Chondrocyte (in vitro differentiated cells): ENCODE measurements around the gene HOXA2. TPM values are rescaled to one million over a fixed set of nuclear protein-coding genes. Genes with fewer than 3 reads are reported as not detected.

Experiments used
- DNase-seq: peaks from one replicate; pipeline ENCODE4 v3.0.0; 2021; ENCODE audit warnings: mixed read lengths, low spot score
- H3K27ac Mint-ChIP-seq: one replicate; pipeline ENCODE4 v1.8.0; 2021; ENCODE audit warnings: mild to moderate bottlenecking, moderate library complexity, mixed read lengths; ENCODE audit not compliant: unreplicated experiment
- H3K27me3 Mint-ChIP-seq: 2 replicates; pipeline ENCODE4 v1.8.0; 2021; ENCODE audit warnings: low read depth, mixed read lengths
- H3K36me3 Mint-ChIP-seq: 2 replicates; pipeline ENCODE4 v1.8.0; 2021; ENCODE audit warnings: low read depth, mixed read lengths
- H3K4me1 Mint-ChIP-seq: 2 replicates; pipeline ENCODE4 v1.8.0; 2021; ENCODE audit warnings: low read depth, mild to moderate bottlenecking, mixed read lengths
- H3K4me3 Mint-ChIP-seq: one replicate; pipeline ENCODE4 v1.8.0; 2021; ENCODE audit warnings: mild to moderate bottlenecking, moderate library complexity, mixed read lengths; ENCODE audit not compliant: unreplicated experiment
- H3K9me3 Mint-ChIP-seq: 2 replicates; pipeline ENCODE4 v1.8.0; 2021; ENCODE audit warnings: low read depth, mixed read lengths
- CTCF ChIP-seq: fragments of 200-600 bp; sonication (generic); IDR thresholded peaks from 2 replicates; pipeline ENCODE4 v1.5.0; 2021; ENCODE audit warnings: antibody characterized with exemption, mild to moderate bottlenecking, moderate library complexity
- total RNA-seq: library from RNA; stranded (reverse); gene quantifications from 3 replicates; pipeline ENCODE4 v1.2.1, GENCODE V29; 2021

The HOXA2 gene
- total RNA-seq, 1 donor from 2014 or later, result 10.2 TPM

GRCh38 chr7:27101171-27101956 is 1.1 kb downstream of the HOXA2 start:
- Mint-ChIP-seq H3K4me1 (peaks cover 81% of the 10 kb centered on the region), H3K36me3 (peaks cover 20% of the 10 kb centered on the region), H3K27ac (peak overlapping the region; percentile 99), H3K4me3 (peak overlapping the region; percentile 96), H3K9me3 (no peaks in the 10 kb centered on the region), H3K27me3 (peaks cover 39% of the 10 kb centered on the region)
- DNase-seq, result no peak
- no peak for TF ChIP-seq CTCF

- TF ChIP-seq CTCF, result no peak
- peaks cover 76% of the 10 kb centered on the region for H3K4me1 Mint-ChIP-seq
- H3K27ac Mint-ChIP-seq, result peak overlapping the region; percentile 99
- peaks cover 20% of the 10 kb centered on the region for H3K36me3 Mint-ChIP-seq
- H3K4me3 Mint-ChIP-seq, result peak overlapping the region; percentile 96
- DNase-seq, result no peak
- H3K27me3 Mint-ChIP-seq, result peaks cover 40% of the 10 kb centered on the region
- H3K9me3 Mint-ChIP-seq, result no peaks in the 10 kb centered on the region
Observed at GRCh38 chr7:27100694-27101170, 1.8 kb downstream of the HOXA2 start.

DNA sequence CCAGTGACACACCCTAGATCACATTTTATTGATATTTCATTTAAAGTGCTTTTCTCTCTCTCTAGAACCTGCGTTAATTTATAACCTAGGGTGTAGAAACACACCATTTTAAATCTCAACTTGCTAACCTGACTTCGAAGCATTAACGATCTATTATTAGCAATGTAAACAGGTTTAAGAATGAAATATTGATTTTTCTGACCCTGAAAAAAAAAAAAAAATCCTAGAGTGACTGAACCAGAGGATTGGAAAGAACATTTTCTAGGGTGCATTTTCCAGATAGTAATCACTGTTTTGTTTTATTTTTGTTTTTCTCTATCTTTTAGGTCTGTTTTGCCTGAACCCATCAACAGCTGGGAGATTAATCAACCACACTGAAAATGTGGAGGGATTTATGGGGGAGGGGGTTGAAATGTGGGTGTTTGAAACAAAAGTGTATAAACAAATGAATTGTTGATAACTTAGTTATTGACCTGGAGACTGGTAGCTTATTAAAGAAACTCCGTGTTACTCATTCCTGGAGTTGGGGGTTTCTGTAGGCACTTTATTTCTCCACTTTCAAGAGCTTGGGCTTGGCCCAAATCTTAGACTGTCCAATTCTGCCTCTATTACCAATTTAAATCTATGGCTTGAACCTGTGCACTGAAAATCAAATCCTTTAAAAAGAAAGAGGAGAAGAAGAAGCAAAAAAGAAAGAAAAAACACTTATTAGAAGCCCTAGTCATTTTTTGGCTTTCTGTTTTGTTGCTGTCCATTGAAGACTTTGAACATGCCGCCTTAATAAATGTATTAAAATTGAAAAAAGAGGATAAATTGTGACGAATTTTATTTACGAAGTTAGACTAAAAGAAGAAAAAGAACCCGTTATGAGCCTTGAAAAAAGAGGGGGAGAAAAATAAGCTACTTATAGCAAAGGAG is 2.8 kb downstream of the HOXA2 start:
- DNase-seq, result no peak
- Mint-ChIP-seq H3K36me3 (peaks cover 20% of the 10 kb centered on the region), H3K4me1 (peaks cover 76% of the 10 kb centered on the region), H3K9me3 (no peaks in the 10 kb centered on the region), H3K27ac (peak overlapping the region; percentile 99), H3K27me3 (peaks cover 49% of the 10 kb centered on the region), H3K4me3 (peak overlapping the region; percentile 96)
- TF ChIP-seq CTCF, result no peak

DNA sequence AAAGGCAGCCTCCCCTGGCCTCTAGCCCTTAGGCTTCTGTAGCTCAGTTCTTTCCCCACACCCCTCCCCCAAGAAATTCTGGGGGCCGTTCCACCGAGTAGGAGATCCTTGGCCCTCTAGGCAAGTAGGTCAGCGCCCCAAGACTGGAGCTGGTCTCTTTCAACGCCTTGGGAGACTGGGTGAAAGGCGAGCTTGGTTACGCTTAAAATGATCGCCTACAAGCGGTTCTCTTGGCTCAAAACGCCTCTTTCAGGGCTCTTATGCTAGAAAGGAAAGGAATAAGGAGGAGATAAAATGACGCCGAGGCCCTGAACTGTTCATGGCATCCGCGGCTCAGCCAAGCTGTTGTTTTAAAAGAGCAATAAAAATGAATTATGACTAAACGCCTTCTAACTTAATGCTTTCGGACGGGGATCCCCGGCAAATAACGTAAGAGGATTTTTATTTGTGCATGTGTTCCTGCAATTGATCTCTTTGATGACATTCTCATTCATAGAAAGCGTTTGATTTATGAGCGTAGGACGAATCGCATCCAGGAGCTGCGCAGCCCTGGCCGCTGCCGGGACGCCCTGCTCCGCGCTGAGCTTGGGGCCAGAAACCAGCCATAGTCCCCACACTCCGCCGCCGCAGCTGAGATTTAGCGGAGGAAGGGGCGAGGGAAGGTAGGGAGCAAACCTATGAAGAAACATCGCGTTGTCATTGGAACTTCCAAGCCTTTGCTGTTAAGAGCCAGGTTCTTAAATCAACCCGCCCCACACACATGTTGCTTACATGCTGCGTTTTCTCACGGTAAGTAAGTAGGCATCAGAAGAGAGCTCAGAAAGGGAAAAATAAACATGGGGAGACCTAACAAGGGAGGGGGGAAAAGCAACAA is 3.7 kb downstream of the HOXA2 start:
- DNase-seq, result no peak
- TF ChIP-seq CTCF, result peak; percentile 4
- Mint-ChIP-seq H3K27me3 (peaks cover 48% of the 10 kb centered on the region), H3K4me1 (peaks cover 70% of the 10 kb centered on the region), H3K9me3 (no peaks in the 10 kb centered on the region), H3K36me3 (peaks cover 20% of the 10 kb centered on the region), H3K27ac (peak overlapping the region; percentile 99), H3K4me3 (peak overlapping the region; percentile 96)
